GM23338 (cell line): Measurements from ENCODE around the gene SUSD4. TPM values are rescaled to one million over a fixed set of nuclear protein-coding genes. Genes with fewer than 3 reads are reported as not detected.

ENCODE experiments used
- ATAC-seq: fragments of 200-7000 bp; cut with Tn5 transposase; 3 replicates; pipeline ENCODE4 v1.9.1; 2020
- DNase-seq: peaks from one replicate; pipeline ENCODE4 v3.0.0-alpha.2; 2015; ENCODE audit warnings: low spot score
- H2AFZ ChIP-seq: fragments of 200-600 bp; sonication (generic); 2 replicates; pipeline ENCODE4 v1.8.0; 2016; ENCODE audit warnings: antibody characterized with exemption, mild to moderate bottlenecking, moderate library complexity
- H3F3A ChIP-seq: fragments of 200-600 bp; sonication (generic); replicated peaks from 2 replicates; pipeline ENCODE4 v1.8.0; 2017; ENCODE audit warnings: antibody characterized with exemption, mixed run types, low read depth
- H3K27ac ChIP-seq: fragments of 200-600 bp; sonication (generic); 2 replicates; pipeline ENCODE4 v1.6.1; 2016; ENCODE audit warnings: low read depth
- H3K27me3 ChIP-seq: fragments of 200-600 bp; sonication (generic); 2 replicates; pipeline ENCODE4 v1.8.0; 2016; ENCODE audit warnings: mild to moderate bottlenecking, mixed run types, moderate library complexity; ENCODE audit not compliant: insufficient read depth
- H3K36me3 ChIP-seq: fragments of 200-600 bp; sonication (generic); 2 replicates; pipeline ENCODE4 v1.8.0; 2016; ENCODE audit warnings: mild to moderate bottlenecking; ENCODE audit not compliant: insufficient read depth
- H3K4me1 ChIP-seq: fragments of 200-600 bp; sonication (generic); 2 replicates; pipeline ENCODE4 v1.8.0; 2016; ENCODE audit warnings: mild to moderate bottlenecking, moderate library complexity; ENCODE audit not compliant: insufficient read depth
- H3K4me2 ChIP-seq: fragments of 200-600 bp; sonication (generic); 2 replicates; pipeline ENCODE4 v1.7.1; 2017; ENCODE audit warnings: mixed run types
- H3K4me3 ChIP-seq: fragments of 200-600 bp; sonication (generic); 2 replicates; pipeline ENCODE4 v1.6.1; 2016; ENCODE audit warnings: mixed run types
- H3K79me2 ChIP-seq: fragments of 200-600 bp; sonication (generic); replicated peaks from 2 replicates; pipeline ENCODE4 v1.8.0; 2017; ENCODE audit warnings: mild to moderate bottlenecking; ENCODE audit not compliant: insufficient read depth
- H3K9me2 ChIP-seq: fragments of 200-600 bp; sonication (generic); 2 replicates; pipeline ENCODE4 v1.8.0; 2017; ENCODE audit not compliant: insufficient read depth
- H4K20me1 ChIP-seq: fragments of 200-600 bp; sonication (generic); replicated peaks from 2 replicates; pipeline ENCODE4 v1.8.0; 2017; ENCODE audit warnings: mild to moderate bottlenecking; ENCODE audit not compliant: insufficient read depth
- H3K27ac Mint-ChIP-seq: 2 replicates; pipeline ENCODE4 v1.8.0; 2020; ENCODE audit warnings: inconsistent platforms, mild to moderate bottlenecking, moderate library complexity, mixed read lengths
- H3K27me3 Mint-ChIP-seq: 3 replicates; pipeline ENCODE4 v1.8.0; 2022; ENCODE audit warnings: low read depth, mild to moderate bottlenecking, moderate library complexity, mixed read lengths, inconsistent platforms; ENCODE audit not compliant: insufficient read depth, poor library complexity
- H3K36me3 Mint-ChIP-seq: 3 replicates; pipeline ENCODE4 v1.8.0; 2021; ENCODE audit warnings: low read depth, mild to moderate bottlenecking, inconsistent platforms, moderate library complexity, mixed read lengths
- H3K4me1 Mint-ChIP-seq: 3 replicates; pipeline ENCODE4 v1.8.0; 2020; ENCODE audit warnings: mild to moderate bottlenecking, inconsistent platforms, mixed read lengths
- H3K4me3 Mint-ChIP-seq: 3 replicates; pipeline ENCODE4 v1.8.0; 2021; ENCODE audit warnings: moderate library complexity, mild to moderate bottlenecking, inconsistent platforms, mixed read lengths
- H3K9me3 Mint-ChIP-seq: 3 replicates; pipeline ENCODE4 v1.8.0; 2020; ENCODE audit warnings: moderate library complexity, mild to moderate bottlenecking, inconsistent platforms, mixed read lengths
- CREB1 ChIP-seq: fragments of 250-450 bp; sonication (Bioruptor Pico); IDR thresholded peaks from 2 replicates; pipeline ENCODE4 v1.5.0; 2020; ENCODE audit warnings: low read depth, mild to moderate bottlenecking, moderate library complexity
- EZH2 ChIP-seq: fragments of 200-600 bp; sonication (generic); IDR thresholded peaks from one replicate; pipeline ENCODE4 v1.8.0; 2017; ENCODE audit warnings: antibody characterized with exemption, mild to moderate bottlenecking, low read depth; ENCODE audit not compliant: unreplicated experiment
- EZH2phosphoT487 ChIP-seq: fragments of 200-600 bp; sonication (generic); IDR thresholded peaks from one replicate; pipeline ENCODE4 v1.8.1; 2018; ENCODE audit warnings: antibody characterized with exemption; ENCODE audit not compliant: unreplicated experiment
- JUNB ChIP-seq: IDR thresholded peaks from one replicate; pipeline ENCODE4 v1.6.1; 2016; ENCODE audit warnings: antibody characterized with exemption; ENCODE audit not compliant: unreplicated experiment
- NANOG ChIP-seq: IDR thresholded peaks from 2 replicates; pipeline ENCODE4 v1.6.1; 2016; ENCODE audit warnings: antibody characterized with exemption, borderline replicate concordance
- POLR2AphosphoS5 ChIP-seq: IDR thresholded peaks from 2 replicates; pipeline ENCODE4 v1.6.1; 2016; ENCODE audit warnings: antibody characterized with exemption, low read depth
- STAT1 ChIP-seq: IDR thresholded peaks from one replicate; pipeline ENCODE4 v1.6.1; 2016; ENCODE audit warnings: antibody characterized with exemption; ENCODE audit not compliant: unreplicated experiment
- ZNF114 ChIP-seq: fragments of 250-450 bp; sonication (Bioruptor Pico); IDR thresholded peaks from 2 replicates; pipeline ENCODE4 v1.5.0; 2020; ENCODE audit warnings: mild to moderate bottlenecking, moderate library complexity
- ZNF331 ChIP-seq: fragments of 250-450 bp; sonication (Bioruptor Pico); IDR thresholded peaks from 2 replicates; pipeline ENCODE4 v1.5.0; 2020; ENCODE audit warnings: low read depth, mild to moderate bottlenecking, moderate library complexity
- ZNF462 ChIP-seq: fragments of 250-450 bp; sonication (Bioruptor Pico); IDR thresholded peaks from 2 replicates; pipeline ENCODE4 v1.5.0; 2020; ENCODE audit warnings: mild to moderate bottlenecking, moderate library complexity
- polyA plus RNA-seq: library from polyadenylated mRNA; unstranded; fragments of >200 nt; fragmentation: Nextera tagmentation; extraction: Ambion mirVana; gene quantifications from 2 replicates; pipeline ENCODE4 v1.2.1, GENCODE V29; 2016
- total RNA-seq: library from RNA; depleted of rRNA; stranded (reverse); fragments of >200 nt; shearing (Covaris generic); gene quantifications from 2 replicates; pipeline ENCODE4 v1.2.3, GENCODE V29; 2014
- TF ChIP-seq, protein P1 (sequence below), 2 experiments: fragments of 200-600 bp in 1 of 2; sonication (generic) in 1 of 2; conservative IDR thresholded peaks; 2 replicates each; pipeline versions ENCODE4 v1.5.1 to v1.6.1; 2016 to 2017; ENCODE audit warnings: antibody characterized with exemption in 2 of 2, low read depth in 2 of 2, mild to moderate bottlenecking in 2 of 2, moderate library complexity in 1 of 2
- TF ChIP-seq, protein P2 (sequence below): IDR thresholded peaks from 2 replicates; pipeline ENCODE4 v1.6.1; 2016; ENCODE audit warnings: antibody characterized with exemption

Gene SUSD4
- total and polyA plus RNA-seq, 2 experiments from 2014 or later: 2.3 to 3.6 TPM

- H3K9me2 ChIP-seq: no peaks in the 10 kb centered on the region
- no peaks in the 10 kb centered on the region for H3K4me1 ChIP-seq
- H3K79me2 ChIP-seq: no peaks in the 10 kb centered on the region
- no peak overlapping the region for H3K27ac ChIP-seq
- no peaks in the 10 kb centered on the region for H4K20me1 ChIP-seq
- Mint-ChIP-seq H3K27me3 (peaks cover 8% of the 10 kb centered on the region), H3K27ac (no peak overlapping the region), H3K4me3 (no peak overlapping the region), H3K36me3 (no peaks in the 10 kb centered on the region), H3K4me1 (no peaks in the 10 kb centered on the region), H3K9me3 (no peaks in the 10 kb centered on the region)
- no peak for DNase-seq
- H3K4me2 ChIP-seq: no peak overlapping the region
- H3K36me3 ChIP-seq: no peaks in the 10 kb centered on the region
- TF ChIP-seq NANOG (no peak), STAT1 (no peak), ZNF114 (CRISPR knock-in tag) (no peak), JUNB (no peak), EZH2 (no peak), CREB1 (no peak), EZH2phosphoT487 (no peak), ZNF331 (CRISPR knock-in tag) (no peak), ZNF462 (CRISPR knock-in tag) (no peak), POLR2AphosphoS5 (no peak)
- TF ChIP-seq, protein P1, sequence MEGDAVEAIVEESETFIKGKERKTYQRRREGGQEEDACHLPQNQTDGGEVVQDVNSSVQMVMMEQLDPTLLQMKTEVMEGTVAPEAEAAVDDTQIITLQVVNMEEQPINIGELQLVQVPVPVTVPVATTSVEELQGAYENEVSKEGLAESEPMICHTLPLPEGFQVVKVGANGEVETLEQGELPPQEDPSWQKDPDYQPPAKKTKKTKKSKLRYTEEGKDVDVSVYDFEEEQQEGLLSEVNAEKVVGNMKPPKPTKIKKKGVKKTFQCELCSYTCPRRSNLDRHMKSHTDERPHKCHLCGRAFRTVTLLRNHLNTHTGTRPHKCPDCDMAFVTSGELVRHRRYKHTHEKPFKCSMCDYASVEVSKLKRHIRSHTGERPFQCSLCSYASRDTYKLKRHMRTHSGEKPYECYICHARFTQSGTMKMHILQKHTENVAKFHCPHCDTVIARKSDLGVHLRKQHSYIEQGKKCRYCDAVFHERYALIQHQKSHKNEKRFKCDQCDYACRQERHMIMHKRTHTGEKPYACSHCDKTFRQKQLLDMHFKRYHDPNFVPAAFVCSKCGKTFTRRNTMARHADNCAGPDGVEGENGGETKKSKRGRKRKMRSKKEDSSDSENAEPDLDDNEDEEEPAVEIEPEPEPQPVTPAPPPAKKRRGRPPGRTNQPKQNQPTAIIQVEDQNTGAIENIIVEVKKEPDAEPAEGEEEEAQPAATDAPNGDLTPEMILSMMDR (conservative IDR thresholded peaks at IDR 0.05; ENCODE audit: low read depth in 2 of 2): no peak
- TF ChIP-seq, protein P2, sequence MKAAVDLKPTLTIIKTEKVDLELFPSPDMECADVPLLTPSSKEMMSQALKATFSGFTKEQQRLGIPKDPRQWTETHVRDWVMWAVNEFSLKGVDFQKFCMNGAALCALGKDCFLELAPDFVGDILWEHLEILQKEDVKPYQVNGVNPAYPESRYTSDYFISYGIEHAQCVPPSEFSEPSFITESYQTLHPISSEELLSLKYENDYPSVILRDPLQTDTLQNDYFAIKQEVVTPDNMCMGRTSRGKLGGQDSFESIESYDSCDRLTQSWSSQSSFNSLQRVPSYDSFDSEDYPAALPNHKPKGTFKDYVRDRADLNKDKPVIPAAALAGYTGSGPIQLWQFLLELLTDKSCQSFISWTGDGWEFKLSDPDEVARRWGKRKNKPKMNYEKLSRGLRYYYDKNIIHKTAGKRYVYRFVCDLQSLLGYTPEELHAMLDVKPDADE: no peak
- no peak overlapping the region for H2AFZ ChIP-seq
- H3K27me3 ChIP-seq: no peaks in the 10 kb centered on the region
- no peaks in the 10 kb centered on the region for H3F3A ChIP-seq
- H3K4me3 ChIP-seq: no peak overlapping the region
- no peak for ATAC-seq
These were observed 165.9 kb downstream of the SUSD4 start for GRCh38 chr1:223197923-223198627.
